Trophoblast cell (in vitro differentiated cells and primary cell): ENCODE measurements around the gene DIAPH2.

Experiments
- DNase-seq, 2 donors: peaks; one replicate each; pipeline ENCODE4 v3.0.0-alpha.2; 2016
- H2AFZ ChIP-seq: 2 replicates; pipeline ENCODE4 v1.6.1; 2013; ENCODE audit warnings: low read length, moderate library complexity, mild to moderate bottlenecking; ENCODE audit not compliant: insufficient read depth, poor library complexity
- H2AK5ac ChIP-seq: 2 replicates; pipeline ENCODE4 v1.6.1; 2013; ENCODE audit warnings: mild to moderate bottlenecking, low read length
- H2BK120ac ChIP-seq: 2 replicates; pipeline ENCODE4 v1.6.1; 2013; ENCODE audit warnings: low read length, mild to moderate bottlenecking, moderate library complexity; ENCODE audit not compliant: insufficient read depth, poor library complexity
- H2BK12ac ChIP-seq: 2 replicates; pipeline ENCODE4 v1.6.1; 2013; ENCODE audit warnings: mild to moderate bottlenecking, low read length, moderate library complexity
- H2BK5ac ChIP-seq: 2 replicates; pipeline ENCODE4 v1.6.1; 2013; ENCODE audit warnings: low read length, low read depth, moderate library complexity, mild to moderate bottlenecking; ENCODE audit not compliant: poor library complexity
- H3K14ac ChIP-seq: 2 replicates; pipeline ENCODE4 v1.6.1; 2013; ENCODE audit warnings: mild to moderate bottlenecking, low read length
- H3K18ac ChIP-seq: 2 replicates; pipeline ENCODE4 v1.6.1; 2013; ENCODE audit warnings: mild to moderate bottlenecking, low read length
- H3K23ac ChIP-seq: 2 replicates; pipeline ENCODE4 v1.6.1; 2013; ENCODE audit warnings: low read length
- H3K27ac ChIP-seq: 2 replicates; pipeline ENCODE4 v1.5.1; 2013; ENCODE audit warnings: low read depth, mild to moderate bottlenecking, inconsistent platforms, low read length, moderate library complexity
- H3K27me3 ChIP-seq: 2 replicates; pipeline ENCODE4 v1.6.1; 2013; ENCODE audit warnings: inconsistent platforms, mild to moderate bottlenecking, low read length, moderate library complexity; ENCODE audit not compliant: insufficient read depth
- H3K36me3 ChIP-seq, 2 experiments: 1 replicate in 1 of 2; 2 replicates in 1 of 2; pipeline ENCODE4 v1.6.1; 2013; ENCODE audit warnings: low read length in 2 of 2, mild to moderate bottlenecking in 2 of 2, moderate library complexity in 1 of 2; ENCODE audit not compliant: insufficient read depth in 2 of 2, control insufficient read depth in 1 of 2
- H3K4ac ChIP-seq: 2 replicates; pipeline ENCODE4 v1.6.1; 2013; ENCODE audit warnings: low read depth, mild to moderate bottlenecking, low read length, moderate library complexity
- H3K4me1 ChIP-seq, 2 experiments: 1 replicate in 1 of 2; 2 replicates in 1 of 2; pipeline ENCODE4 v1.6.1; 2013; ENCODE audit warnings: low read length in 2 of 2, mild to moderate bottlenecking in 2 of 2, moderate library complexity in 1 of 2; ENCODE audit not compliant: insufficient read depth in 2 of 2, control insufficient read depth in 1 of 2
- H3K4me2 ChIP-seq: 2 replicates; pipeline ENCODE4 v1.6.1; 2013; ENCODE audit warnings: inconsistent platforms, mild to moderate bottlenecking, low read length, moderate library complexity
- H3K4me3 ChIP-seq: 2 replicates; pipeline ENCODE4 v1.5.1; 2013; ENCODE audit warnings: mild to moderate bottlenecking, low read depth, low read length, inconsistent platforms
- H3K79me1 ChIP-seq: one replicate; pipeline ENCODE4 v1.6.1; 2013; ENCODE audit warnings: low read length
- H3K79me2 ChIP-seq: 2 replicates; pipeline ENCODE4 v1.6.1; 2013; ENCODE audit warnings: low read length, mild to moderate bottlenecking; ENCODE audit not compliant: control insufficient read depth, insufficient read depth, poor library complexity
- H3K9ac ChIP-seq: 2 replicates; pipeline ENCODE4 v1.6.1; 2013; ENCODE audit warnings: mild to moderate bottlenecking, low read length
- H3K9me3 ChIP-seq: 2 replicates; pipeline ENCODE4 v1.6.1; 2013; ENCODE audit warnings: low read depth, mild to moderate bottlenecking, control low read depth, inconsistent platforms, low read length; ENCODE audit not compliant: insufficient read depth
- H4K12ac ChIP-seq: 2 replicates; pipeline ENCODE4 v1.6.1; 2013; ENCODE audit warnings: low read depth, mild to moderate bottlenecking, low read length, moderate library complexity
- H4K8ac ChIP-seq: 2 replicates; pipeline ENCODE4 v1.6.1; 2013; ENCODE audit warnings: low read depth, mild to moderate bottlenecking, low read length, moderate library complexity
- H4K91ac ChIP-seq: one replicate; pipeline ENCODE4 v1.6.1; 2013; ENCODE audit warnings: low read depth, mild to moderate bottlenecking, low read length, moderate library complexity
- WGBS: extraction: QIAGEN DNeasy Blood & Tissue Kit; methylation state at CpG from one replicate; pipeline ENCODE4 v1.1.7; 2013; ENCODE audit warnings: missing lambda C conversion rate; ENCODE audit not compliant: insufficient read length, insufficient coverage; ENCODE audit errors: extremely low coverage; 5-methylcytosine and 5-hydroxymethylcytosine counted together

DIAPH2 gene

DNA sequence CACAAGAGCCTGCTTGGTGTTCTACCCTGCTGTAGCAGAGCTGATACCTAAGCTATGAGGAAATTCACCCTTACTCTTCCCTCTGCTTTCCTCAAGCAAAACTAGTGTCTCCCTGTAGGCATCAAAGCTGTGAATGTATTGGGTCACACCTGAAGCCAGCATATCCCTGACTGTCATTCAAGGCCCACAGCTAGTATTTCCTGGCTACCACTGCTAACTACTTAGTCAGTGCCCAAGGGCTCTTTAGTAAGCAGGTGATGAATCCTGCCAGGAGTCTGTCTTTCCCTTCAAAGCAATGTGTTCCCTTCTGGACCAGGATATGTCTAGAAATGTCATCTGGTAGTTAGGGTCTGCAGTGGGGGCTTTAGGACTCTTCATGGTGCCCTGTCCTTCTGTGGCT is 324.7 kb downstream of the DIAPH2 start:
- no peak overlapping the region for H2BK120ac ChIP-seq
- no peak overlapping the region for H2AK5ac ChIP-seq
- H2BK12ac ChIP-seq = no peak overlapping the region
- no peaks in the 10 kb centered on the region for H3K9me3 ChIP-seq
- no peak overlapping the region for H4K91ac ChIP-seq
- no peak overlapping the region for H2AFZ ChIP-seq
- no peak overlapping the region for H3K4me2 ChIP-seq
- H3K4me1 ChIP-seq = no peaks in the 10 kb centered on the region
- H3K27me3 ChIP-seq = no peaks in the 10 kb centered on the region
- H3K79me1 ChIP-seq = no peaks in the 10 kb centered on the region
- DNase-seq = peak; percentile 71 to 73
- H2BK5ac ChIP-seq = no peak overlapping the region
- no peaks in the 10 kb centered on the region for H3K36me3 ChIP-seq
- no peak overlapping the region for H3K9ac ChIP-seq
- no peak overlapping the region for H3K4ac ChIP-seq
- no peak overlapping the region for H4K12ac ChIP-seq
- H3K79me2 ChIP-seq = no peaks in the 10 kb centered on the region
- no peak overlapping the region for H3K18ac ChIP-seq
- no peak overlapping the region for H4K8ac ChIP-seq
- H3K23ac ChIP-seq = no peak overlapping the region
- no peak overlapping the region for H3K4me3 ChIP-seq
- H3K14ac ChIP-seq = no peak overlapping the region
- H3K27ac ChIP-seq = no peak overlapping the region

GRCh38 chrX:97011540-97011939 is 326.9 kb downstream of the DIAPH2 start:
- Histone ChIP-seq H2AK5ac (no peak overlapping the region), H3K36me3 (no peaks in the 10 kb centered on the region), H3K79me2 (no peaks in the 10 kb centered on the region), H3K4me1 (no peaks in the 10 kb centered on the region), H3K14ac (no peak overlapping the region), H3K18ac (no peak overlapping the region), H3K4me3 (no peak overlapping the region), H3K4ac (no peak overlapping the region), H4K91ac (no peak overlapping the region), H2BK12ac (no peak overlapping the region), H3K23ac (no peak overlapping the region), H4K12ac (no peak overlapping the region), H3K9ac (no peak overlapping the region), H2AFZ (no peak overlapping the region), H3K9me3 (no peaks in the 10 kb centered on the region), H2BK120ac (no peak overlapping the region), H3K27me3 (no peaks in the 10 kb centered on the region), H3K4me2 (no peak overlapping the region), H3K79me1 (no peaks in the 10 kb centered on the region), H2BK5ac (no peak overlapping the region), H4K8ac (no peak overlapping the region), H3K27ac (no peak overlapping the region)
- WGBS = no CpG with 5 or more reads among the region's 6 CpGs
- DNase-seq = peak in 1 of 2 donors; percentile 72

GRCh38 chrX:97016106-97016505 is 331.5 kb downstream of the DIAPH2 start:
- Histone ChIP-seq H3K36me3 (no peaks in the 10 kb centered on the region), H3K9ac (no peak overlapping the region), H3K4me1 (no peaks in the 10 kb centered on the region), H3K79me2 (no peaks in the 10 kb centered on the region), H2BK120ac (no peak overlapping the region), H3K4me3 (no peak overlapping the region), H2BK12ac (no peak overlapping the region), H3K4me2 (no peak overlapping the region), H4K8ac (no peak overlapping the region), H3K14ac (no peak overlapping the region), H3K23ac (no peak overlapping the region), H4K12ac (no peak overlapping the region), H3K9me3 (no peaks in the 10 kb centered on the region), H3K79me1 (no peaks in the 10 kb centered on the region), H2AFZ (no peak overlapping the region), H4K91ac (no peak overlapping the region), H3K4ac (no peak overlapping the region), H2AK5ac (no peak overlapping the region), H2BK5ac (no peak overlapping the region), H3K18ac (no peak overlapping the region), H3K27ac (no peak overlapping the region), H3K27me3 (no peaks in the 10 kb centered on the region)
- no CpG with 5 or more reads among the region's 2 CpGs for WGBS
- DNase-seq = no peak

- no peak overlapping the region for H3K23ac ChIP-seq
- no peak overlapping the region for H4K91ac ChIP-seq
- H2BK12ac ChIP-seq = no peak overlapping the region
- no peak overlapping the region for H2AK5ac ChIP-seq
- H3K79me1 ChIP-seq = no peaks in the 10 kb centered on the region
- H3K4me3 ChIP-seq = no peak overlapping the region
- H3K27ac ChIP-seq = no peak overlapping the region
- H3K18ac ChIP-seq = no peak overlapping the region
- no peak overlapping the region for H4K12ac ChIP-seq
- no peak overlapping the region for H3K4ac ChIP-seq
- H2BK120ac ChIP-seq = no peak overlapping the region
- no peaks in the 10 kb centered on the region for H3K4me1 ChIP-seq
- no peak for DNase-seq
- H3K79me2 ChIP-seq = no peaks in the 10 kb centered on the region
- H2AFZ ChIP-seq = no peak overlapping the region
- H2BK5ac ChIP-seq = no peak overlapping the region
- no peaks in the 10 kb centered on the region for H3K36me3 ChIP-seq
- no peak overlapping the region for H3K14ac ChIP-seq
- H3K9me3 ChIP-seq = no peaks in the 10 kb centered on the region
- no peaks in the 10 kb centered on the region for H3K27me3 ChIP-seq
- no CpG with 5 or more reads among the region's 3 CpGs for WGBS
- no peak overlapping the region for H4K8ac ChIP-seq
- no peak overlapping the region for H3K4me2 ChIP-seq
- no peak overlapping the region for H3K9ac ChIP-seq
Observed at GRCh38 chrX:97021680-97022079, 337.0 kb downstream of the DIAPH2 start.
